HEK293 (cell line): ENCODE data around the gene GMEB1.

ENCODE experiments used
- AEBP2 ChIP-seq: fragments of 450-650 bp; formaldehyde crosslinking; IDR thresholded peaks from 2 replicates; pipeline ENCODE4 v1.5.1; 2016; ENCODE audit warnings: missing biosample characterization, missing genetic modification characterization, borderline replicate concordance
- KLF7 ChIP-seq: fragments of 450-650 bp; formaldehyde crosslinking; IDR thresholded peaks from 2 replicates; pipeline ENCODE4 v1.5.1; 2016; ENCODE audit warnings: missing biosample characterization, missing genetic modification characterization, borderline replicate concordance
- REST ChIP-seq: fragments of 450-650 bp; formaldehyde crosslinking; IDR thresholded peaks from 2 replicates; pipeline ENCODE4 v1.5.1; 2016; ENCODE audit warnings: missing biosample characterization, missing genetic modification characterization
- SP3 ChIP-seq: fragments of 450-650 bp; formaldehyde crosslinking; IDR thresholded peaks from 2 replicates; pipeline ENCODE4 v1.5.1; 2016; ENCODE audit warnings: missing biosample characterization, missing genetic modification characterization
- TSHZ1 ChIP-seq: fragments of 450-650 bp; formaldehyde crosslinking; IDR thresholded peaks from 2 replicates; pipeline ENCODE4 v1.5.1; 2016; ENCODE audit warnings: missing biosample characterization, missing genetic modification characterization, borderline replicate concordance
- ZBTB21 ChIP-seq: fragments of 450-650 bp; formaldehyde crosslinking; IDR thresholded peaks from 2 replicates; pipeline ENCODE4 v1.5.1; 2017; ENCODE audit warnings: missing biosample characterization, missing genetic modification characterization
- ZBTB8A ChIP-seq: fragments of 450-650 bp; formaldehyde crosslinking; IDR thresholded peaks from 2 replicates; pipeline ENCODE4 v1.5.1; 2016; ENCODE audit warnings: missing biosample characterization, missing genetic modification characterization
- ZNF121 ChIP-seq: fragments of 450-650 bp; formaldehyde crosslinking; IDR thresholded peaks from 2 replicates; pipeline ENCODE4 v1.5.1; 2016; ENCODE audit warnings: missing biosample characterization, missing genetic modification characterization
- ZNF140 ChIP-seq: fragments of 450-650 bp; formaldehyde crosslinking; IDR thresholded peaks from 2 replicates; pipeline ENCODE4 v1.5.1; 2016; ENCODE audit warnings: missing biosample characterization, missing genetic modification characterization
- ZNF146 ChIP-seq: fragments of 450-650 bp; formaldehyde crosslinking; IDR thresholded peaks from 2 replicates; pipeline ENCODE4 v1.5.1; 2016; ENCODE audit warnings: missing biosample characterization, missing genetic modification characterization
- ZNF16 ChIP-seq: fragments of 450-650 bp; formaldehyde crosslinking; IDR thresholded peaks from 2 replicates; pipeline ENCODE4 v1.5.1; 2016; ENCODE audit warnings: low read depth, missing biosample characterization, missing genetic modification characterization
- ZNF19 ChIP-seq: fragments of 450-650 bp; formaldehyde crosslinking; IDR thresholded peaks from 2 replicates; pipeline ENCODE4; 2016; ENCODE audit warnings: missing biosample characterization, missing genetic modification characterization, low read depth
- ZNF24 ChIP-seq: fragments of 450-650 bp; formaldehyde crosslinking; IDR thresholded peaks from 2 replicates; pipeline ENCODE4 v1.5.1; 2016; ENCODE audit warnings: missing biosample characterization, missing genetic modification characterization
- ZNF292 ChIP-seq: fragments of 450-650 bp; formaldehyde crosslinking; IDR thresholded peaks from 2 replicates; pipeline ENCODE4 v1.5.1; 2016; ENCODE audit warnings: low read depth, missing biosample characterization, missing genetic modification characterization, borderline replicate concordance
- ZNF394 ChIP-seq: fragments of 450-650 bp; formaldehyde crosslinking; IDR thresholded peaks from 2 replicates; pipeline ENCODE4 v1.5.1; 2016; ENCODE audit warnings: missing biosample characterization, missing genetic modification characterization, mild to moderate bottlenecking, moderate library complexity, borderline replicate concordance
- ZNF404 ChIP-seq: fragments of 450-650 bp; formaldehyde crosslinking; IDR thresholded peaks from 2 replicates; pipeline ENCODE4 v1.5.1; 2017; ENCODE audit warnings: missing biosample characterization, missing genetic modification characterization
- ZNF433 ChIP-seq: fragments of 450-650 bp; formaldehyde crosslinking; IDR thresholded peaks from 2 replicates; pipeline ENCODE4 v1.5.1; 2016; ENCODE audit warnings: missing biosample characterization, missing genetic modification characterization, low read depth
- ZNF501 ChIP-seq: fragments of 450-650 bp; formaldehyde crosslinking; IDR thresholded peaks from 2 replicates; pipeline ENCODE4 v1.5.1; 2016; ENCODE audit warnings: missing biosample characterization, missing genetic modification characterization
- ZNF529 ChIP-seq: fragments of 450-650 bp; formaldehyde crosslinking; IDR thresholded peaks from 2 replicates; pipeline ENCODE4 v1.5.1; 2017; ENCODE audit warnings: missing genetic modification characterization, missing biosample characterization; ENCODE audit not compliant: insufficient replicate concordance
- ZNF530 ChIP-seq: fragments of 450-650 bp; formaldehyde crosslinking; IDR thresholded peaks from 2 replicates; pipeline ENCODE4 v1.5.1; 2016; ENCODE audit warnings: low read depth, missing biosample characterization, missing genetic modification characterization
- ZNF558 ChIP-seq: fragments of 450-650 bp; formaldehyde crosslinking; IDR thresholded peaks from 2 replicates; pipeline ENCODE4 v1.5.1; 2016; ENCODE audit warnings: missing biosample characterization, missing genetic modification characterization
- ZNF580 ChIP-seq: fragments of 450-650 bp; formaldehyde crosslinking; IDR thresholded peaks from 2 replicates; pipeline ENCODE4 v1.5.1; 2016; ENCODE audit warnings: missing biosample characterization, missing genetic modification characterization
- ZNF623 ChIP-seq: fragments of 450-650 bp; formaldehyde crosslinking; IDR thresholded peaks from 2 replicates; pipeline ENCODE4 v1.5.1; 2016; ENCODE audit warnings: missing biosample characterization, missing genetic modification characterization
- ZNF629 ChIP-seq: fragments of 450-650 bp; formaldehyde crosslinking; IDR thresholded peaks from 2 replicates; pipeline ENCODE4 v1.5.1; 2017; ENCODE audit warnings: missing biosample characterization, missing genetic modification characterization
- ZNF654 ChIP-seq: fragments of 450-650 bp; formaldehyde crosslinking; IDR thresholded peaks from 2 replicates; pipeline ENCODE4 v1.5.1; 2016; ENCODE audit warnings: low read depth, missing biosample characterization, missing genetic modification characterization
- ZXDB ChIP-seq: fragments of 450-650 bp; formaldehyde crosslinking; IDR thresholded peaks from 2 replicates; pipeline ENCODE4 v1.5.1; 2016; ENCODE audit warnings: missing biosample characterization, missing genetic modification characterization

GMEB1 gene

GRCh38 chr1:28691627-28692026, 23.0 kb downstream of the GMEB1 start (continued):
- TF ChIP-seq REST (tag by site-specific recombination) (peak; percentile 78), ZNF629 (peak; percentile 62), ZNF623 (tag by site-specific recombination) (peak; percentile 87), ZNF121 (tag by site-specific recombination) (0 out of 2 replicates have a peak, but pooled peaks have one; percentile 19), ZNF529 (tag by site-specific recombination) (peak; percentile 61), ZNF146 (tag by site-specific recombination) (0 out of 2 replicates have a peak, but pooled peaks have one; percentile 12), ZNF654 (tag by site-specific recombination) (peak; percentile 40), ZBTB8A (tag by site-specific recombination) (peak; percentile 83), ZNF24 (tag by site-specific recombination) (peak; percentile 52; the same call in 1 of the 2 replicates), ZNF501 (tag by site-specific recombination) (peak; percentile 87; the same call in 1 of the 2 replicates), ZBTB21 (tag by site-specific recombination) (peak; percentile 67; the same call in 1 of the 2 replicates), ZNF19 (tag by site-specific recombination) (peak; percentile 91), SP3 (tag by site-specific recombination) (peak; percentile 41; the same call in 1 of the 2 replicates), ZNF16 (tag by site-specific recombination) (peak; percentile 22; the same call in 1 of the 2 replicates), ZNF140 (peak; percentile 93), KLF7 (peak; percentile 64; the same call in 1 of the 2 replicates), ZNF433 (tag by site-specific recombination) (peak; percentile 97), ZNF558 (tag by site-specific recombination) (peak; percentile 85), ZNF580 (peak; percentile 75; the same call in 1 of the 2 replicates), ZNF530 (tag by site-specific recombination) (peak; percentile 63; the same call in 1 of the 2 replicates), ZXDB (tag by site-specific recombination) (peak; percentile 77), ZNF404 (peak; percentile 71; the same call in 1 of the 2 replicates), ZNF292 (tag by site-specific recombination) (peak; percentile 78), ZNF394 (tag by site-specific recombination) (peak; percentile 98), AEBP2 (tag by site-specific recombination) (peak; percentile 62; the same call in 1 of the 2 replicates), TSHZ1 (peak; percentile 48; the same call in 1 of the 2 replicates)
